T-helper 9 cell (primary cell): ENCODE measurements around the gene OR5W2.
"Not testable (repeated sequence)": the region's sequence is repeated elsewhere in the genome, so short reads cannot be mapped to it uniquely, and the experiment has no call there.

Source experiments
- DNase-seq: peaks from one replicate; pipeline ENCODE4 v3.0.0-alpha.2; 2020
- total RNA-seq, 2 donors: gene quantifications; one replicate each; lab custom pipeline; 2026; lab: John Stamatoyannopoulos, UW

OR5W2 gene
- total RNA-seq: 0 reads per million in 2 donors

DNA sequence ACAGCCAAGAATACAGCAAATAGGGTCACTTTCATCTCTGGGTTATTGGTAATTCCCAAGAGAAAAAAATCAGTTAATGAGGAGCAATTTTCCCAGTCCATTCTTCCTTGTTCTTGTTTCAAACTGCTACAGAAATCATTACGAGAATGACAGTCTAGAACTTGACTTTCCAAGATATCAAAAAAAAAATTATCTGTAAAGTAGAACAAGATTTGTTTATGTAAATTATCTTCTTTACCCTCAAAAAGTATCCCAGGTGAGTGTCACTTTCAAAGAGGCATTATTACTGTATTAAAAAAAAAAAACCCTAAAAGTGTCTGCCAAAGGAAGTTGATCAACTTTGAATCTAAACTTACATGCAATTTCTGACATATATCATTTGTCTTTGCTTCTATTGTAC, at the start of gene OR5W2:
TSS of gene OR5W2 (minus strand) at position 101 of the 400 bp plus-strand sequence. CDS start at position 101, 0 bp downstream.
- DNase-seq: no peak

DNA sequence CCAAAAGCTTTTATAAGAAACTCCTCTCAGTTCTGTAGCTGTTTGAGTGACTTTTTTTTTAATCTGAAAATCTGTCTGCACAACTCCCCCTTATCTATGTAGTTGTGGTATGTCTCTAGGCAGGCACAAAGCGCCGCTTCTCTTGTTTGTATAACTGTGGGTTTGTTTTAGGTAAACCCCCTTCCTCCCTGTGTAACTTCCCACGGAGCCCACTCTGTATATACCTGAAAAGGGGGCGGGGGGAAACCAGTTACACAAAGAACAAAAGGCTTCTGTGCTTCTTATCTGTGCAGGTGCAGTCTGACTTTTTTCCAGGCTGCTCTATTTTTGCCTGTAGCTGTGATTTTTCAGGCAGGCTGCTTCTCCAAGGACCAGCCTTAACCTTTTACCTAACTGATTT, 42.1 kb upstream of the OR5W2 start:
- DNase-seq: no peak

DNA sequence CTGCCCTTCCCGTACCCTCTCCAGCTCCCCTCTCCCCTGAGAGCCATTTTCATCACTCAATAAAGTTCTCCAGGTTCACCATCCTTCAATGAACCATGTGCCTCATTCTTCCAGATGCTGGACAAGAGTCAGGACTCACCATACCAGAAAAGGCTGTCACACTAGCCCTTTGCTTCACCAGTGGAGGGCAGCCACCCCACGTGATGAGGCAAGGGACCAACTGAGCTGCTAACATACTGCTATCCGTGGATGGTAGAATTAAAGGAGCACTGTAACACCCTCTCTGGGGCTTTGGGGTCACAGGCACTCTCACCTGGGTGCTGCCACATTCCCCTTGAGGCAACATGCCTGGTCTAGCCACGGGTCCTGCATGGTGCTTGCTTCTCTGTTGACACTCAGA, 34.9 kb upstream of the OR5W2 start:
- DNase-seq: no peak

DNA sequence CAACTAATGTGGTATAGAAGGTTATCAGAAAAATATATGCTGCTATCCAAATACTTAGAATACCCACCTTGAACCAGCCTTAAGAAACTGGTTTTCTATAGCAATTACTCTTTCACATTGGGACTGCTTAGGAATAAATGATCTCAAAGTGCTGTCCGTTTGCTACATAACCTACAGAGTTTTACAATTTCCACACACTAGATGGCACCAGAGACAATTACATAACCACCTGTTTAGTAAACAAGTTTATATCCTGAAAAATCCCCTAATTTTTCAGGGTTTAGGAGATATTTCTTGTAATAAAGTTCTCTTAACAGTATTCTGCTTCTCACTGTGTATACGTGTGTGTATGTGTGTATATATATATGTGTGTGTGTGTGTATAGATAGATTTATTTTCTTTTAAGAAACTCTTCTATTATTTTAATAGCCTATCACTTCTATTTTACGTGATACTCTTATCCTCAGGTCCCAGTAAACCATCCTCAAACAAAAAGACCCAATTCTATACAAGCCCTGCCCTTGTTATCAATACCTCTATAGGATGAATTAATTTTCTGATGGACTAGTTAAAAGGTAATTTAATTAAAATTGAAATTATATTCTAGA, 28.5 kb upstream of the OR5W2 start:
- no peak for DNase-seq

DNA sequence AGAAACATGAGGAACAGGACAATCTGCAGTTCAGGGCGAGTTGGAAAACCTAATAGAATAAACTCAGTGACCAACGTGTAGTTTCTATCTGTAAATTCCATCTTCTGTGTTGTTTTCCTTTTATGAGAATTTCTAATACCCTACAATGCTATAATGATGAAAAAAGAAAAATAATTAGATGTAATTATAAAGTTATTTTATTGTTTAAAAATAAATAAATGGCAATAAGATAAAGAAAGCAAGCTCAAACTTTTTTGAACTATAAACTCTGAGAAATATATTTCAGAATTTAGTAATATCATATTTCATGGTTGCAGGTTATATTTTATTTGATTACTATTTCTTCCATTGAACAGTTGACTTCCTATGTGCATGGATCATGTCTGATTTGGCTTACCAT, 21.9 kb upstream of the OR5W2 start, which contains the start of gene OR5I1:
TSS of gene OR5I1 (minus strand) at position 101 of the 400 bp plus-strand sequence. CDS start at position 101, 0 bp downstream.
- no peak for DNase-seq

DNA sequence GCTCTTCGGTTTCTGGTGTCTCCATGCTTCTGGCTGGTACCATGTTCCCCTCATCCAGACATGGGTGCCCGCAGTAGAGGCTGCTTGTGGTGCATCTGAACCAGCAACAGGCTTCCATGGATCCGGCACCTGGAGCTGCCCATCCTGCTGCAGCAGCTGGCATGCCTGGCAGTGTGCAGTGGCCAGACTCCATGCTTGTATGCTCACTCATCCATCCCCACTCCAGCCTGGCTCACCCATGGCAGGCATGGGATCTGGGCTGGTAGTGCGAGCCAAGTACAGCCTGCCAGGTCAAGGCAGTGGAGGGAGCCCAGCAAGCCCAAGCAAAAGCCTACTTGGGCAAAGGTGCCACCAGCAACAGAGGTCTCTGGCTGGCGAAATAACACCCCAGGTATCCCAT, 6.2 kb upstream of the OR5W2 start:
- no peak for DNase-seq

DNA sequence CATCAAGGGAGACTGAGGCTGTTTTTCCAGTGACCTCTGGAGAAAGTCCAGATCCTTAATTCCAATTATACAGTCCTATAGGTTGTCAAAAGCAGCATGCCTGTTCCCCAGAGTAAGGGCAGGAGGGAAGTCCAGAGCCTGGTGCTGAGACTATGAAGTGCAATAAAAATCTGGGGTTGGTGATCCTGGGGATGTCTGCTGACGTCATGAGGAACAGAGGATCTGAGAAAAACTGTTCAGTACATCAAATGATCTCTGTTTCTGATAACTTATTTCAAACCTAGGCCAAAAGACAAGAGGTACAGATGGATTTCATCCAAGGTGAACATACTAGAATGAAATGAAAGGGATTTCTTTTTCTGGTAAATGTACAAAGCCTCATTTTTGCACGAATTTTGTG, 12.1 kb downstream of the OR5W2 start:
- DNase-seq: no peak

DNA sequence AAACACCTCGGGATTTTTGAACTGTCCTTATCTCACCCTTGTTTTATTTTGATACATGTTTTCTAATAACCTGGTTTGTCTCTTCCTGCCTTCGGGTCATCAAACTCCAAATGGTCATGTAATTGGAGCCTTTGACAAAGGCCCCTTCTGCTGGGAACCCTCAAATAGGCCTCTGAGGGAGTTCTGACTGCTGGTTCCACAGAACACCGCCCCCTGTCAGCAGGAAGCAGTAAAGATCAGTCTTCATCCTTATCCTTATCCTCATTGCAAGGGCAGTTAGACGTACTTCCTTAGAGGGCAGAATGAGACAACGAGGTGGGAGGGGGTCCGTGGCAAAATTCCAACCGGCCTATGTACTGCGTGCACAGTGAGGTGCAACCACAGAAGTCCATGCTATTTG, 19.2 kb downstream of the OR5W2 start:
- no peak for DNase-seq

DNA sequence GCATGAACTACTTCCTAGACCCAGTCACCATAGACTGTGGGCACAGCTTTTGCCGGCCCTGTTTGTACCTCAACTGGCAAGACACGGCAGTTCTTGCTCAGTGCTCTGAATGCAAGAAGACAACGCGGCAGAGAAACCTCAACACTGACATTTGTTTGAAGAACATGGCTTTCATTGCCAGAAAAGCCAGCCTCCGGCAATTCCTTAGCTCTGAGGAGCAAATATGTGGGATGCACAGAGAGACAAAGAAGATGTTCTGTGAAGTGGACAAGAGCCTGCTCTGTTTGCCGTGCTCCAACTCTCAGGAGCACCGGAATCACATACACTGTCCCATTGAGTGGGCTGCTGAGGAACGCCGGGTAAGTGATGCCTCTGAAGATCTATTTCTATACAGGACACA, 28.9 kb downstream of the OR5W2 start:
- not testable (repeated sequence) for DNase-seq

DNA sequence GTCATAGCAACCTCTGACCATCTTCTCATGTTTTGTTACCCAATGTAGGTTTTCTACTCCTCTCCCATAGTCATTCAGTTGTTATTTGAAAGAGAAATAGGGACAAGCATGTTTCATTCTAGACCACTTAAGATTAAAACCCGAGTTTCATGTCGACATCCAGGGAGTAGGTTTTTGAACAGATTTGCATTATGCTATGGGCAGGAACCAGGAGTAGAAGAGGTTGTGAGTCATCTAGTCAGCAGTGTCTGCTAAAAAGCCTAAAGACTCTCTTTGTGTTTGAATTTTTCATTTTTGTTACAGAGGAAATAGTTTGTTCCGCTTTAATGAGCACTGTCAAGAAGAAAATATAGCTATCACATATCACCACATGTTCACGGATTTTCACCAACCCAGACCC, 29.4 kb downstream of the OR5W2 start:
- not testable (repeated sequence) for DNase-seq

DNA sequence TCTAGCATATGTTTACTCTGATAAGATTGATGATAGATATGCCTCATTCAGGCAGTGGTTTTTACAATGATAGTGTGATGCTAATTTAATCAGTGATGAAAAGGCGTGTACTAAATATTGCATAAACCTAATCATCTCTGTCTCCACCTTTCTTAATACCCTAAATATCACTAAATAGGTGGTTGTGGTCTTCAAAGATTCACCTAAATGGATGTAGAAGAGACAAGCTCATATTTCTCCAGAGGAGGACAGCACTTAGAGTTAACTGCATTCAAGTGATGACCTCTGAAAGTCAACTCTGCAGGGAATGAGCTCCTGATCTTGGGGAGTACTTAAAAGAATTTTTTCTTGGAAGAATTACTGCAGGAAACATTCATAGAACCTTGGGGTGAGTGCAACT, 31.4 kb downstream of the OR5W2 start, which contains the start of gene TRIM51:
TSS of gene TRIM51 (plus strand) at position 301 of the 400 bp plus-strand sequence. CDS start 2,132 bp downstream, outside the sequence.
- DNase-seq: not testable (repeated sequence)

DNA sequence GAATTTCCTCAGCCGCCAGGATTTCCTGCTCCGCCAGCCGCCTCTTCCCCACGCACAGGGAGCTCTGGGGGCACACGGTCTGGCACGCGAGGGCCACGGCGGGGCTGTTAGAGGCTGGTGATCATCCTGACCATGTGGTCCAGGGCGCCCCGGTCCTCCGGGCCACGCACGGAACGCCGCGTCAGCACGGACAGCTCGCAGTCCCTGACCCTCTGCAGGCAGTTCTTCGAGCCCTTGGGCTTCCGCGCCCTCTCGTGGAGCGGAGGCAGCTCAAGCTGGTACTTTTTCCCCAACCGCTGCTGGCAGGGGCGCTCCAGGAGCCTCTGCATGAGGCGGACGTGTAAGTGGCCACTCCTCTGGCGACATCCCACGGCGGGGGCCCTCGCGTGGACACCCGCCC, 41.2 kb downstream of the OR5W2 start:
- not testable (repeated sequence) for DNase-seq

DNA sequence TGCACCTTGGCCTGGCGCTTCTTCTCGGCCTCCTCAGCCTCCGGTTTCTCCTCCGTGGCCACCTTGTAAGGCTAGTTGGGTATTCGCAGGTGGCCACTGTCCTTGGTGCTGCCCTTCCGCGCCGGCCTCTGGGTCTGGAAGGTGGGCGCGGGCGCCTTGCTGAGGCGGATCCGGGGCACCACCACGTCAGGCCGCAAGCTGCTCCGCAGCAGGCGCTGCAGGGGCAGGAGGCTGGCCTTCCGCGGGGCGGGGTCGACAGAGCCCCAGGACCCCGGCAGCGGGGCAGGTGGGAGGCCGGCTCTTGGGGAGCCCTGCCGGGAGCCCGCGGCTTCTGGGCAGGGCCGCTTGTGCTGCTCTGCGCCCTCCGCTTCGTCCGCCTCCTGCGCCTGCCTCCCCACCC, 41.7 kb downstream of the OR5W2 start:
- not testable (repeated sequence) for DNase-seq

DNA sequence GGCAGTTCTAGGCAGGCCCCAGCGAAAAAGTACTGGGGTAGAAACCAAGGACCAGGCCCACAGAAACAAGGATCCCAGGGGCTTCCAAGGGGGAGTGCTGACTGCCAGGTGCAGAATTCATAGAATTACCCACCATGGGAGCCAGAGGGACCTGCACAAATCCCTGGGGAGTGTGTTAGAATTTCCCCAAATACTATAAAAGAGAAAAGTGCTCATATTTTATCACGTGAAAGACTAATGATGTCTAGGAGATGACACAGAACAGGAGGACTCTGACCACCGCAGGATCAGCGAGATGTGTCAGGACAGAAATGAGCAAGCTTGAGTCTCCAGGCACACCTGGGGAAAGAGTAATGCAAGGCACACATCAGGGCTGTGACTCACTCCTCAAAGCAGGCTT, 47.0 kb downstream of the OR5W2 start:
- DNase-seq: not testable (repeated sequence)
